ENCODE measurements around the gene ASS1.

GRCh38 chr9:130414910-130415746 is 29.6 kb upstream of the ASS1 start:
- TF ChIP-seq CTCF (IDR thresholded peaks at IDR 0.05) (no peak), POLR2A (IDR thresholded peaks at IDR 0.05) (no peak)
